ENCODE data around the gene STT3A. TPM values are rescaled to one million over a fixed set of nuclear protein-coding genes. Genes with fewer than 3 reads are reported as not detected.
A peak's percentile ranks its signal among the peaks of the same experiment; 100 is the strongest.

STT3A gene
- total and polyA plus RNA-seq, 2 experiments from 2014 or later, result 91.7 to 156 TPM

GRCh38 chr11:125649465-125650166, 57.0 kb downstream of the STT3A start:
- TF ChIP-seq EZH2 (IDR thresholded peaks at IDR 0.05; ENCODE audit: low read depth, unreplicated experiment) (no peak), CREB1 (CRISPR knock-in tag; IDR thresholded peaks at IDR 0.05; ENCODE audit: low read depth) (no peak), JUNB (IDR thresholded peaks at IDR 0.05; ENCODE audit: unreplicated experiment) (no peak), ETS1 (IDR thresholded peaks at IDR 0.05) (no peak), STAT1 (IDR thresholded peaks at IDR 0.05; ENCODE audit: unreplicated experiment) (no peak), ZNF331 (CRISPR knock-in tag; IDR thresholded peaks at IDR 0.05; ENCODE audit: low read depth) (no peak), REST (IDR thresholded peaks at IDR 0.05; ENCODE audit: unreplicated experiment) (no peak), EZH2phosphoT487 (IDR thresholded peaks at IDR 0.05; ENCODE audit: unreplicated experiment) (no peak), POLR2AphosphoS5 (IDR thresholded peaks at IDR 0.05; ENCODE audit: low read depth) (no peak), ZNF114 (CRISPR knock-in tag; IDR thresholded peaks at IDR 0.05) (no peak), NANOG (IDR thresholded peaks at IDR 0.05; ENCODE audit: borderline replicate concordance) (no peak)
- TF ChIP-seq, protein P1, sequence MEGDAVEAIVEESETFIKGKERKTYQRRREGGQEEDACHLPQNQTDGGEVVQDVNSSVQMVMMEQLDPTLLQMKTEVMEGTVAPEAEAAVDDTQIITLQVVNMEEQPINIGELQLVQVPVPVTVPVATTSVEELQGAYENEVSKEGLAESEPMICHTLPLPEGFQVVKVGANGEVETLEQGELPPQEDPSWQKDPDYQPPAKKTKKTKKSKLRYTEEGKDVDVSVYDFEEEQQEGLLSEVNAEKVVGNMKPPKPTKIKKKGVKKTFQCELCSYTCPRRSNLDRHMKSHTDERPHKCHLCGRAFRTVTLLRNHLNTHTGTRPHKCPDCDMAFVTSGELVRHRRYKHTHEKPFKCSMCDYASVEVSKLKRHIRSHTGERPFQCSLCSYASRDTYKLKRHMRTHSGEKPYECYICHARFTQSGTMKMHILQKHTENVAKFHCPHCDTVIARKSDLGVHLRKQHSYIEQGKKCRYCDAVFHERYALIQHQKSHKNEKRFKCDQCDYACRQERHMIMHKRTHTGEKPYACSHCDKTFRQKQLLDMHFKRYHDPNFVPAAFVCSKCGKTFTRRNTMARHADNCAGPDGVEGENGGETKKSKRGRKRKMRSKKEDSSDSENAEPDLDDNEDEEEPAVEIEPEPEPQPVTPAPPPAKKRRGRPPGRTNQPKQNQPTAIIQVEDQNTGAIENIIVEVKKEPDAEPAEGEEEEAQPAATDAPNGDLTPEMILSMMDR (conservative IDR thresholded peaks at IDR 0.05; ENCODE audit: low read depth in 2 of 2), result no peak
- TF ChIP-seq, protein P2, sequence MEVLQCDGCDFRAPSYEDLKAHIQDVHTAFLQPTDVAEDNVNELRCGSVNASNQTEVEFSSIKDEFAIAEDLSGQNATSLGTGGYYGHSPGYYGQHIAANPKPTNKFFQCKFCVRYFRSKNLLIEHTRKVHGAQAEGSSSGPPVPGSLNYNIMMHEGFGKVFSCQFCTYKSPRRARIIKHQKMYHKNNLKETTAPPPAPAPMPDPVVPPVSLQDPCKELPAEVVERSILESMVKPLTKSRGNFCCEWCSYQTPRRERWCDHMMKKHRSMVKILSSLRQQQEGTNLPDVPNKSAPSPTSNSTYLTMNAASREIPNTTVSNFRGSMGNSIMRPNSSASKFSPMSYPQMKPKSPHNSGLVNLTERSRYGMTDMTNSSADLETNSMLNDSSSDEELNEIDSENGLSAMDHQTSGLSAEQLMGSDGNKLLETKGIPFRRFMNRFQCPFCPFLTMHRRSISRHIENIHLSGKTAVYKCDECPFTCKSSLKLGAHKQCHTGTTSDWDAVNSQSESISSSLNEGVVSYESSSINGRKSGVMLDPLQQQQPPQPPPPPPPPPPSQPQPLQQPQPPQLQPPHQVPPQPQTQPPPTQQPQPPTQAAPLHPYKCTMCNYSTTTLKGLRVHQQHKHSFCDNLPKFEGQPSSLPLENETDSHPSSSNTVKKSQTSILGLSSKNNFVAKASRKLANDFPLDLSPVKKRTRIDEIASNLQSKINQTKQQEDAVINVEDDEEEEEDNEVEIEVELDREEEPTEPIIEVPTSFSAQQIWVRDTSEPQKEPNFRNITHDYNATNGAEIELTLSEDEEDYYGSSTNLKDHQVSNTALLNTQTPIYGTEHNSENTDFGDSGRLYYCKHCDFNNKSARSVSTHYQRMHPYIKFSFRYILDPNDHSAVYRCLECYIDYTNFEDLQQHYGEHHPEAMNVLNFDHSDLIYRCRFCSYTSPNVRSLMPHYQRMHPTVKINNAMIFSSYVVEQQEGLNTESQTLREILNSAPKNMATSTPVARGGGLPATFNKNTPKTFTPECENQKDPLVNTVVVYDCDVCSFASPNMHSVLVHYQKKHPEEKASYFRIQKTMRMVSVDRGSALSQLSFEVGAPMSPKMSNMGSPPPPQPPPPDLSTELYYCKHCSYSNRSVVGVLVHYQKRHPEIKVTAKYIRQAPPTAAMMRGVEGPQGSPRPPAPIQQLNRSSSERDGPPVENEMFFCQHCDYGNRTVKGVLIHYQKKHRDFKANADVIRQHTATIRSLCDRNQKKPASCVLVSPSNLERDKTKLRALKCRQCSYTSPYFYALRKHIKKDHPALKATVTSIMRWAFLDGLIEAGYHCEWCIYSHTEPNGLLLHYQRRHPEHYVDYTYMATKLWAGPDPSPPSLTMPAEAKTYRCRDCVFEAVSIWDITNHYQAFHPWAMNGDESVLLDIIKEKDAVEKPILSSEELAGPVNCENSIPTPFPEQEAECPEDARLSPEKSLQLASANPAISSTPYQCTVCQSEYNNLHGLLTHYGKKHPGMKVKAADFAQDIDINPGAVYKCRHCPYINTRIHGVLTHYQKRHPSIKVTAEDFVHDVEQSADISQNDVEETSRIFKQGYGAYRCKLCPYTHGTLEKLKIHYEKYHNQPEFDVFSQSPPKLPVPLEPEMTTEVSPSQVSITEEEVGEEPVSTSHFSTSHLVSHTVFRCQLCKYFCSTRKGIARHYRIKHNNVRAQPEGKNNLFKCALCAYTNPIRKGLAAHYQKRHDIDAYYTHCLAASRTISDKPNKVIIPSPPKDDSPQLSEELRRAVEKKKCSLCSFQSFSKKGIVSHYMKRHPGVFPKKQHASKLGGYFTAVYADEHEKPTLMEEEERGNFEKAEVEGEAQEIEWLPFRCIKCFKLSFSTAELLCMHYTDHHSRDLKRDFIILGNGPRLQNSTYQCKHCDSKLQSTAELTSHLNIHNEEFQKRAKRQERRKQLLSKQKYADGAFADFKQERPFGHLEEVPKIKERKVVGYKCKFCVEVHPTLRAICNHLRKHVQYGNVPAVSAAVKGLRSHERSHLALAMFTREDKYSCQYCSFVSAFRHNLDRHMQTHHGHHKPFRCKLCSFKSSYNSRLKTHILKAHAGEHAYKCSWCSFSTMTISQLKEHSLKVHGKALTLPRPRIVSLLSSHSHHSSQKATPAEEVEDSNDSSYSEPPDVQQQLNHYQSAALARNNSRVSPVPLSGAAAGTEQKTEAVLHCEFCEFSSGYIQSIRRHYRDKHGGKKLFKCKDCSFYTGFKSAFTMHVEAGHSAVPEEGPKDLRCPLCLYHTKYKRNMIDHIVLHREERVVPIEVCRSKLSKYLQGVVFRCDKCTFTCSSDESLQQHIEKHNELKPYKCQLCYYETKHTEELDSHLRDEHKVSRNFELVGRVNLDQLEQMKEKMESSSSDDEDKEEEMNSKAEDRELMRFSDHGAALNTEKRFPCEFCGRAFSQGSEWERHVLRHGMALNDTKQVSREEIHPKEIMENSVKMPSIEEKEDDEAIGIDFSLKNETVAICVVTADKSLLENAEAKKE (CRISPR knock-in tag; IDR thresholded peaks at IDR 0.05), result no peak
- H3K27ac ChIP-seq (ENCODE audit: low read depth), result no peak overlapping the region
- no peaks in the 10 kb centered on the region for H3K4me1 Mint-ChIP-seq

More at GRCh38 chr11:125649465-125650166, 57.0 kb downstream of the STT3A start:
- Mint-ChIP-seq H3K4me3 (no peak overlapping the region), H3K27me3 (ENCODE audit: insufficient read depth, low read depth, poor library complexity) (no peaks in the 10 kb centered on the region), H3K9me3 (no peaks in the 10 kb centered on the region), H3K36me3 (ENCODE audit: low read depth) (peaks cover 78% of the 10 kb centered on the region), H3K27ac (0 out of 2 replicates have a peak overlapping the region, but pooled peaks have one; percentile 31)
- Histone ChIP-seq H3F3A (replicated peaks; ENCODE audit: low read depth) (no peaks in the 10 kb centered on the region), H3K4me3 (no peak overlapping the region), H2AFZ (no peak overlapping the region), H3K36me3 (ENCODE audit: insufficient read depth) (peaks cover 35% of the 10 kb centered on the region), H3K9me2 (ENCODE audit: insufficient read depth) (no peaks in the 10 kb centered on the region), H3K79me2 (replicated peaks; ENCODE audit: insufficient read depth) (peaks cover 83% of the 10 kb centered on the region), H3K27me3 (ENCODE audit: insufficient read depth) (no peaks in the 10 kb centered on the region), H4K20me1 (replicated peaks; ENCODE audit: insufficient read depth) (peaks cover 17% of the 10 kb centered on the region; the same call in 1 of the 2 replicates), H3K4me2 (no peak overlapping the region), H3K4me1 (ENCODE audit: insufficient read depth) (no peaks in the 10 kb centered on the region)
- DNase-seq (ENCODE audit: low spot score) (no peak), ATAC-seq (no peak)

Data from GM23338 (cell line).